SH-SY5Y (cell line): ENCODE measurements around the gene ZNF638.

Experiments used
- GATA2 ChIP-seq: IDR thresholded peaks from 2 replicates; pipeline ENCODE4 v1.6.1; 2011; ENCODE audit warnings: mild to moderate bottlenecking, low read depth, low read length
- GATA3 ChIP-seq: IDR thresholded peaks from 2 replicates; pipeline ENCODE4 v1.6.1; 2011; ENCODE audit warnings: low read depth, mild to moderate bottlenecking, low read length, moderate library complexity

DNA sequence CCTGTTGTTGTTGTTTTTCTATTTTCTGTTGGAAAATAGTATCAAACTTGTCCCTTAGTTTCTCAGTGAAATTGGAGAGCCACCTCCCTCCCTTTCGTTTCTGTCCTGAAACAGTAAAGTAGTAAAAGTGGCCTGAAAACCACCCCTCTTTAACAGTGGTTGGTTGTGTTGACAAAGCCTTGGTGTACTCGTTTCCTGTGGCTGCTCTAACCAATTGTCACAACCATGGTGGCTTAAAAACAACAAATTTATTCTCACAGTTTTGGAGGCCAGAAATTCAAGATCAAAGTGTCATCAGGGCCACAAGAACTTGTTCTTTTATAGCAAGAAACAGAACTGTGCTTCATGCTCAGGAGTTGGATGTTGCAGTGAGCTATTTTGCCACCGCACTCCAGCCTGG lies 117.8 kb downstream of the ZNF638 start:
- TF ChIP-seq GATA2 (no peak), GATA3 (no peak)
